GM20000 (cell line): Measurements from ENCODE around the gene XPC.

Experiments used
- DNase-seq: peaks from one replicate; pipeline ENCODE4 v3.0.0; 2012; ENCODE audit warnings: low spot score
- CTCF ChIP-seq: IDR thresholded peaks from 2 replicates; pipeline ENCODE4 v1.5.1; 2012; ENCODE audit warnings: mild to moderate bottlenecking, control low read depth; ENCODE audit errors: extremely low read depth, missing control alignments

Gene XPC

GRCh38 chr3:14137004-14137403 is 41.4 kb downstream of the XPC start:
- TF ChIP-seq CTCF, result no peak
- DNase-seq, result no peak

DNA sequence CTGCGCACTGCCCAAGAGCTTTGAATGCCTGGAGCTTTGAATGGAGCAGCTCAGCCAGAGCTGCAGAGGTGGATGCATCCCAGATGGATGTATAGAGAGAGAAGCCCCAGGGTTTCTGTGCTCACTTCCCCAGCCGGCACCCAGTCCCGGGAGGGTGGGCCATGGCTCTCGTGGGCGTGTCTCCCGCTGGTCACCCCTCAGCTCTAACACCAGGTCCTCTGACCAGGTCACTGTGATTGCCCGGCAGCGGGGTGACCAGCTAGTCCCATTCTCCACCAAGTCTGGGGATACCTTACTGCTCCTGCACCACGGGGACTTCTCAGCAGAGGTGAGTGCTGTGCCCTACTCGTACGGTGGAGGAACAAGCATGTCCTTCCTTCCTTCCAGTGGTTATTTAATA is 42.8 kb downstream of the XPC start:
- TF ChIP-seq CTCF, result no peak
- DNase-seq, result no peak

GRCh38 chr3:14134291-14134690 is 44.1 kb downstream of the XPC start:
- DNase-seq, result no peak
- TF ChIP-seq CTCF, result no peak

DNA sequence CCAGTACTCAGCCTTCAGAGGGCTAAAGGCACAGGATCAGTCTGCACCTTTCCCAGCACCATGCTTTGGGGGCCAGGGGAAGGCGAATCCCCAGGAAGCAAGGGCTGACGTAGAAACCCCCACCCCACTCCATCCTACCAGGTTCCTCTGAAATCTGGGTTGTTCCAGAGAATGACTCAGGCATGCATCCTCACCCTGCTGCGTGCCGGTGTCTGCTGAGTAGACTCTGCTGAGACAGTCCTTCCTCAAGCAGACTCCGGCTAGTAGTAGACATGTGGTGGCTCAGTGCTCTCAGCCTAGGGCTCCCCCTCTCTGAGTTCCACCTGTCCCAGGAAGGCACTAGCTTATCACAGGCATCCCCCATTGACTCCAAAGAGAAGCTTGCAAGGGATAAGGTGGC is 44.5 kb downstream of the XPC start:
- no peak for DNase-seq
- TF ChIP-seq CTCF, result no peak

DNA sequence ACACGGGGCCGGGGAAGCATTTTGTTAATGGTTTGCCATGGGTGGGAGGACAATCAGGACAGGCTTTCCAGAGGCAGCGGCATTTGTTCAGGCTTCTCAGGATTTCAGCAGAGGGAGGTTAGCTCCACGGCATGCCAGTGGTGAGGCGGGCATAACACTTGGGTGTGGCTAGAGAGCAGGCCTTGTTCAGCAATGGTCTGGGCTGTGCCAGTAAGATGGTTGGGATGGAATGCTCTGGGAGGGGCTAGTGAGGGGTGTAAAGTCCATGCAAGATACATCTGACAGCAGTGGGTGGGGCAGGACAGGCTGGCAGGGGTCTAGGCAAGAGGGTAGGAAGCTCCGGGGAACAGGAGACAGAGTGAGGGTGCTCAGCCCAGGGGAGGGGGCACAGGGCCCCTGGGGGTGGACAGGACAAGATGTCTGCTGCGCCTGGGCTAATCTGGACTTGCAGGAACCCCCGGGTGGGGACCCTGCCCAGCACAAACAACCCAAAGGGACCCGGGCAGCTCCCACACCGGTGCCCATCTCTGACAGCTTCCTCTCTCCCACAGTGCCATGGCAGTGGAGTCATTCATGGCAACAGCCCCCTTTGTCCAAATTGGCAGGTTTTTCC is 45.1 kb downstream of the XPC start:
- DNase-seq, result no peak
- no peak for TF ChIP-seq CTCF

DNA sequence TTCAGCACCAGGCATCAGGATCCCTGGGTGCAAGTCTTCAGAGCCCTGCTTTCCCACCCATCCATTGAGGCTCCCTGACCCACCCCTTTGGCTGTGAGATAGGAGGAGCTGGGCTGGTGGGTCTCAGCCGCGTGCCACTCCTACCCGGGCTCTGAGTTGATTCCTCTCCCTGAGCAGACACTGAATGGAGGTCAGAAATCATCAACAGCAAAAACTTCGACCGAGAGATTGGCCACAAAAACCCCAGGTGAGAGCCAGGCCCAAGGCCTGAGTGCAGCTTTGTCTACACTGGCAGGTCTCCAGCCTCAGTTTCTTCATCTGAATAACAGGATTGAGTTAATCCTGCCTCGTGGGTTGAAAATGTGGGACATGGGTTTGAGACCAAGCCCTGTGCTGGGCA is 45.7 kb downstream of the XPC start:
- no peak for DNase-seq
- TF ChIP-seq CTCF, result no peak

DNA sequence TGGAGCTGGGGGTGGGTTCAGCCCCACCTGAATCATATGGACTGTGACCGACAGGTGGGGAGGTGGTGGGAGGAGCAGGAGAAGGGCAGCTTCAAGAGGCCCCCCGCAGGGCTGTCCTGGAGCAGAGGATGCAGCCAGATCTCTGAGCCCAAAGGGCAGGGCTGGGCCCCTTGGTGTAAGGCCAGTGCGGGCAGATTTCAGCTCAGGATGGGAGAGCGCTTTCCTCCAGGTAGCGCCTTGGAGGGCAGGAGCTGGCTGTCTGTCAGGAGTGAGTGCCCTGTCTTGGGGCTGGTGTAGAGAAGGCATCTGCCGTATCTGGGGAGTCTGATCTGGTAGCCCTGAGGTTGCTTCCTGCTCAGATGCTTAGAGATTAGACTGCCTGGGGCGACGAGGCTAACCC is 46.3 kb downstream of the XPC start:
- no peak for DNase-seq
- TF ChIP-seq CTCF, result no peak
